ENCODE data around the gene N4BP3.

- TF ChIP-seq CTCF (IDR thresholded peaks at IDR 0.05) (no peak), POLR2A (IDR thresholded peaks at IDR 0.05) (no peak)
Measured at GRCh38 chr5:178080056-178080455, 33.3 kb upstream of the N4BP3 start.
